H1 (cell line): Measurements from ENCODE around the gene WNT9A.

Experiments
- CTCF ChIP-seq, 3 experiments: IDR thresholded peaks; 1 replicate in 2 of 3; 2 replicates in 1 of 3; pipeline versions ENCODE4 v1.5.1 to v1.6.1; 2011; ENCODE audit warnings: low read length in 3 of 3, mild to moderate bottlenecking in 3 of 3, inconsistent platforms in 2 of 3, low read depth in 1 of 3, moderate library complexity in 1 of 3; ENCODE audit not compliant: insufficient read depth in 1 of 3; ENCODE audit errors: control extremely low read depth in 1 of 3
- EGR1 ChIP-seq: IDR thresholded peaks from 2 replicates; pipeline ENCODE4 v1.6.1; 2011; ENCODE audit warnings: low read depth, low read length, borderline replicate concordance
- SP2 ChIP-seq: IDR thresholded peaks from 2 replicates; pipeline ENCODE4 v1.6.1; 2012; ENCODE audit warnings: mild to moderate bottlenecking, low read length, inconsistent platforms
- TAF1 ChIP-seq: IDR thresholded peaks from 2 replicates; pipeline ENCODE4 v1.6.1; 2011; ENCODE audit warnings: mild to moderate bottlenecking, low read depth, low read length

GRCh38 chr1:227900571-227901051 is 47.1 kb downstream of the WNT9A start:
- no peak for TF ChIP-seq CTCF (IDR thresholded peaks at IDR 0.05; ENCODE audit: control extremely low read depth in 1 of 3, insufficient read depth in 1 of 3, low read depth in 1 of 3, low read length in 3 of 3)
- TF ChIP-seq EGR1 = no peak
- no peak for TF ChIP-seq SP2
- no peak for TF ChIP-seq TAF1
